Ishikawa (cell line): ENCODE results near the gene GPR82.

Source experiments
- CEBPB ChIP-seq: IDR thresholded peaks from 2 replicates; pipeline ENCODE4 v1.6.1; 2012
- CREB1 ChIP-seq: IDR thresholded peaks from 2 replicates; pipeline ENCODE4 v1.6.1; 2012; ENCODE audit warnings: low read depth
- EGR1 ChIP-seq: IDR thresholded peaks from 2 replicates; pipeline ENCODE4 v1.6.1; 2012
- EP300 ChIP-seq: IDR thresholded peaks from 2 replicates; pipeline ENCODE4 v1.6.1; 2012; ENCODE audit warnings: borderline replicate concordance
- FOXM1 ChIP-seq: IDR thresholded peaks from 2 replicates; pipeline ENCODE4 v1.6.1; 2012; ENCODE audit warnings: low read depth, borderline replicate concordance
- MAX ChIP-seq: IDR thresholded peaks from 2 replicates; pipeline ENCODE4 v1.6.1; 2012
- NFIC ChIP-seq: IDR thresholded peaks from 2 replicates; pipeline ENCODE4 v1.6.1; 2012
- RAD21 ChIP-seq: IDR thresholded peaks from 2 replicates; pipeline ENCODE4 v1.6.1; 2012; ENCODE audit warnings: low read depth
- REST ChIP-seq: IDR thresholded peaks from 2 replicates; pipeline ENCODE4 v1.6.1; 2012; ENCODE audit warnings: low read depth, mild to moderate bottlenecking
- TAF1 ChIP-seq: IDR thresholded peaks from 2 replicates; pipeline ENCODE4 v1.6.1; 2012; ENCODE audit warnings: low read depth, mild to moderate bottlenecking
- TCF12 ChIP-seq: IDR thresholded peaks from 2 replicates; pipeline ENCODE4 v1.6.1; 2012; ENCODE audit warnings: low read depth
- TEAD4 ChIP-seq: IDR thresholded peaks from 2 replicates; pipeline ENCODE4 v1.6.1; 2012
- USF1 ChIP-seq: IDR thresholded peaks from 2 replicates; pipeline ENCODE4 v1.6.1; 2012
- YY1 ChIP-seq: IDR thresholded peaks from 2 replicates; pipeline ENCODE4 v1.6.1; 2012; ENCODE audit warnings: low read depth
- ZBTB7A ChIP-seq: IDR thresholded peaks from 2 replicates; pipeline ENCODE4 v1.6.1; 2012; ENCODE audit warnings: low read depth

Gene GPR82

GRCh38 chrX:41723826-41724225 lies at the start of gene GPR82:
Gene GPR82 (plus strand): TSS chrX:41724181. CDS start chrX:41727027, 2,846 bp downstream.
- TF ChIP-seq NFIC (no peak), RAD21 (no peak), MAX (no peak), TCF12 (no peak), TAF1 (no peak), USF1 (no peak), TEAD4 (no peak), YY1 (no peak), REST (no peak), FOXM1 (no peak)

- TF ChIP-seq FOXM1 (no peak), RAD21 (no peak), TEAD4 (no peak), TCF12 (no peak), REST (no peak), MAX (no peak), EP300 (no peak), CEBPB (no peak), TAF1 (no peak), ZBTB7A (no peak), USF1 (no peak)
These were observed 46.6 kb upstream of the GPR82 start for GRCh38 chrX:41677183-41678060.

- no peak for TF ChIP-seq NFIC
- no peak for TF ChIP-seq REST
- TF ChIP-seq EGR1 = no peak
- no peak for TF ChIP-seq CREB1
- TF ChIP-seq YY1 = no peak
- TF ChIP-seq TEAD4 = no peak
- TF ChIP-seq EP300 = no peak
- no peak for TF ChIP-seq ZBTB7A
- TF ChIP-seq RAD21 = no peak
- TF ChIP-seq USF1 = no peak
- no peak for TF ChIP-seq FOXM1
- TF ChIP-seq TCF12 = no peak
- TF ChIP-seq MAX = no peak
- no peak for TF ChIP-seq TAF1
- TF ChIP-seq CEBPB = no peak
These were observed 39.8 kb upstream of the GPR82 start for GRCh38 chrX:41684138-41684537.
